ENCODE results near the gene CUX1.

CUX1 gene

GRCh38 chr7:102061354-102061945 lies 244.0 kb downstream of the CUX1 start:
- TF ChIP-seq, protein P1, sequence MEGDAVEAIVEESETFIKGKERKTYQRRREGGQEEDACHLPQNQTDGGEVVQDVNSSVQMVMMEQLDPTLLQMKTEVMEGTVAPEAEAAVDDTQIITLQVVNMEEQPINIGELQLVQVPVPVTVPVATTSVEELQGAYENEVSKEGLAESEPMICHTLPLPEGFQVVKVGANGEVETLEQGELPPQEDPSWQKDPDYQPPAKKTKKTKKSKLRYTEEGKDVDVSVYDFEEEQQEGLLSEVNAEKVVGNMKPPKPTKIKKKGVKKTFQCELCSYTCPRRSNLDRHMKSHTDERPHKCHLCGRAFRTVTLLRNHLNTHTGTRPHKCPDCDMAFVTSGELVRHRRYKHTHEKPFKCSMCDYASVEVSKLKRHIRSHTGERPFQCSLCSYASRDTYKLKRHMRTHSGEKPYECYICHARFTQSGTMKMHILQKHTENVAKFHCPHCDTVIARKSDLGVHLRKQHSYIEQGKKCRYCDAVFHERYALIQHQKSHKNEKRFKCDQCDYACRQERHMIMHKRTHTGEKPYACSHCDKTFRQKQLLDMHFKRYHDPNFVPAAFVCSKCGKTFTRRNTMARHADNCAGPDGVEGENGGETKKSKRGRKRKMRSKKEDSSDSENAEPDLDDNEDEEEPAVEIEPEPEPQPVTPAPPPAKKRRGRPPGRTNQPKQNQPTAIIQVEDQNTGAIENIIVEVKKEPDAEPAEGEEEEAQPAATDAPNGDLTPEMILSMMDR (IDR thresholded peaks at IDR 0.05; ENCODE audit: control insufficient read depth, extremely low read depth, insufficient read depth), result no peak
- no peak overlapping the region for H3K4me3 ChIP-seq (ENCODE audit: low read depth, low read length)
- no peak for DNase-seq (ENCODE audit: low read depth)

- TF ChIP-seq, protein P1 (IDR thresholded peaks at IDR 0.05; ENCODE audit: control insufficient read depth, extremely low read depth, insufficient read depth), result no peak
- H3K4me3 ChIP-seq (ENCODE audit: low read depth, low read length), result no peak overlapping the region
- DNase-seq (ENCODE audit: low read depth), result no peak
Observed at GRCh38 chr7:102061981-102062390, 244.6 kb downstream of the CUX1 start.

GRCh38 chr7:102063690-102064180 lies 246.3 kb downstream of the CUX1 start:
- TF ChIP-seq, protein P1 (IDR thresholded peaks at IDR 0.05; ENCODE audit: control insufficient read depth, extremely low read depth, insufficient read depth), result no peak
- no peak for DNase-seq (ENCODE audit: low read depth)
- no peak overlapping the region for H3K4me3 ChIP-seq (ENCODE audit: low read depth, low read length)

GRCh38 chr7:102064361-102065025 lies 247.1 kb downstream of the CUX1 start:
- DNase-seq (ENCODE audit: low read depth), result no peak
- TF ChIP-seq, protein P1 (IDR thresholded peaks at IDR 0.05; ENCODE audit: control insufficient read depth, extremely low read depth, insufficient read depth), result no peak
- H3K4me3 ChIP-seq (ENCODE audit: low read depth, low read length), result no peak overlapping the region

DNA sequence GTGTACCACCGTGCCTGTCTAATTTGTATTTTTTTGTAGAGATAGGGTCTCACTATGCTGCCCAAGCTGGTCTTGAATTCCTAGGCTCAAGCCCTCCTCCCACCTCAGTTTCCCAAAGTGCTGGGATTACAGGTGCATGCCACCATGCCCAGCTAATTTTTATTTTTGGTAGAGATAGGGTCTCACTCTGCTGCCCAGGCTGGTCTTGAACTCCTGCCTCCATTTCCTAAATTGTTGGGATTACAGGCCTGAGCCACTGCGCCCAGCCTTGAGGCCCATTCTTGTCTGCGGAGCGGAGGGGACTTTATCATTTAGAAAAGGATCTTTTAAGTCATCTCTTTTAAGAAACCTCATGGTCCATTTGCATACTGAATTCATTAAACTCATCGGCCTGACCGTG lies 247.8 kb downstream of the CUX1 start:
- H3K4me3 ChIP-seq (ENCODE audit: low read depth, low read length), result no peak overlapping the region
- TF ChIP-seq, protein P1 (IDR thresholded peaks at IDR 0.05; ENCODE audit: control insufficient read depth, extremely low read depth, insufficient read depth), result no peak
- no peak for DNase-seq (ENCODE audit: low read depth)

DNA sequence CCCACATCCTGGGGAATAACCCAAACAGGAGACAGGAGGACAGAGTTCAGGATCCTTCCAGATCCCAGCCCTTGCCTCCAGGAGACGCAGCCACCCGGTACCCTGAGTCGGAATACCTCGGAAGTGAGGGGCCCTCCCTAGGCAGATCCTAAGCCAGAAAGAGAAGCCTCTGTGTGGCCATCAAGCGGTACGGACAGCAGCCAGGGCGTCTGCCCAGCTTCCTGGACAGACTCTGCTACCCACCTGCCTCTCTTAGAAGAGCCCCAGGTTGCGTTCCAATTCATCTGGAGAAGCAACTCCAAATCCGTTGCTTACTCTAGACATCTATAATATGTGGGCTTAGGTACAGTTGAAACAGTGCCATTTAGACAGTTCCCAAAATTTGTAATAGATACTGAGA lies 249.1 kb downstream of the CUX1 start:
- DNase-seq (ENCODE audit: low read depth), result no peak
- H3K4me3 ChIP-seq (ENCODE audit: low read depth, low read length), result no peak overlapping the region
- TF ChIP-seq, protein P1 (IDR thresholded peaks at IDR 0.05; ENCODE audit: control insufficient read depth, extremely low read depth, insufficient read depth), result no peak
